Nucleus accumbens (tissue), 56 donors: Measurements from ENCODE around the gene ANTKMT.
A peak's percentile ranks its signal among the peaks of the same experiment; 100 is the strongest.

ENCODE experiments used
- DNase-seq, 56 donors: peaks; one replicate each; lab custom pipeline; 2025; lab: John Stamatoyannopoulos, UW

The ANTKMT gene

DNA sequence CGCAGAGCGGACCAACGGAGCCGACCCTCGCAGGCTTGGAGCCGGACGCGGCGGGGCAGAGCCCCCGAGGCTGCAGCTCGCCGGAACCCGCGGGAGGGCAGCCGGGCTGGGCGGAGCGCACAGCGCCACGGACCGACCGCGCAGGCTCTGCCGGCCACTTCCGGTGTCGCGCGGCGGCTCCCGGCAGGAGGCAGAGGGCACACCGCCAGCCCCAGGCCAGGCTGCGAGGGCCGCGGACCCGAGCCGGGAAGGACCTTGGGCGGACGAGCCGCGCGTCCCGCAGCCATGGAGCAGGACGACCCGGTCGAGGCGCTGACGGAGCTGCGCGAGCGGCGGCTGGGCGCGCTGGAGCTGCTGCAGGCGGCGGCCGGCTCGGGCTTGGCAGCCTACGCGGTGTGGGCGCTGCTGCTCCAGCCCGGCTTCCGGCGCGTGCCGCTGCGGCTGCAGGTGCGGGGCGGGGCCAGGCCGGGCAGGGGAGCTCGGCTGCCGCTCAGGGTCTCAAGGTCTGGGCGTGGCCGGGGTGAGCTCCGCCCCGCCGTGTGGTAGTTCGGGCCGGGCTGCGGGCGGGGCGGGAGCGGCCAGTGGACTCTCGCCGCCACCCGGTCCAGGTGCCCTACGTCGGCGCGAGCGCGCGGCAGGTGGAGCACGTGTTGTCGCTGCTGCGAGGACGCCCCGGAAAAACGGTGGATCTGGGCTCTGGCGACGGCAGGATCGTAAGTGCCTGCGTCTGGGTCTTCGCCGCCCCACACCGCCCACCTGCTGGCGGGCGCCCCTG is at the start of gene ANTKMT:
Gene ANTKMT (plus strand): TSS at position 157 of the 775 bp plus-strand sequence. CDS start 129 bp downstream, at position 286.
- DNase-seq = peak in 52 of 56 donors; percentile 28 to 85 (median 72)

DNA sequence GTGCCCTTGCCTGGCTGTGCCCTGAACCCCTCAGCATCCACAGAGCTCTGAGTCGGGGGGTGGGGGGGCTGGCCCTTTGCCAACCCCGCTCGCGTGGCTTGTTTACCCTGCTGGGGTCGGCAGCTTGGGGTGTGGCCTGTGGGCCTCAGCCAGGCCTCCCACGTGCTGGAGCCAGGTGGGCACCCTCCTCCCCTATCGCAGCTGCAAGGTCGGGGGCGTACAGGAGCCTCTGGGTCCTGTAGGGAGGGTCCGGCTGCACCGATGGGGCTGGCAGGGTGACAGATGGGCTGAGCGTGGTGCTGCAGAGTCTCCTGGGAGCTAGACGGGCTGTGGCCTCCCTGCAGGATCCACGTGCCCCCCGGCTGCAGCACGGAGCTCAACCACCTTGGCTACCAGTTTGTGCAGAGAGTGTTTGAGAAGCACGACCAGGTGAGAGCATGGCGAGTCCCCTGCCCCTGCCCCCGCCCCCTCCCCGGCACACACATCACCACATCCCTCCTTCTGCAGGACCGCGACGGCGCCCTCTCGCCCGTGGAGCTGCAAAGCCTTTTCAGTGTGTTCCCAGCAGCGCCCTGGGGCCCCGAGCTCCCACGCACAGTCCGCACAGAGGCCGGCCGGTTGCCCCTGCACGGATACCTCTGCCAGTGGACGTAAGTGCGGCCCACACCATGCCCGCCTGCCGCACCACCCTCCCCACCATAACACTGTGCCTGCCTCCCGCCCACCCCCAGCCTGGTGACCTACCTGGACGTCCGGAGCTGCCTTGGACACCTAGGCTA is 49.4 kb upstream of the ANTKMT start:
- no peak for DNase-seq

DNA sequence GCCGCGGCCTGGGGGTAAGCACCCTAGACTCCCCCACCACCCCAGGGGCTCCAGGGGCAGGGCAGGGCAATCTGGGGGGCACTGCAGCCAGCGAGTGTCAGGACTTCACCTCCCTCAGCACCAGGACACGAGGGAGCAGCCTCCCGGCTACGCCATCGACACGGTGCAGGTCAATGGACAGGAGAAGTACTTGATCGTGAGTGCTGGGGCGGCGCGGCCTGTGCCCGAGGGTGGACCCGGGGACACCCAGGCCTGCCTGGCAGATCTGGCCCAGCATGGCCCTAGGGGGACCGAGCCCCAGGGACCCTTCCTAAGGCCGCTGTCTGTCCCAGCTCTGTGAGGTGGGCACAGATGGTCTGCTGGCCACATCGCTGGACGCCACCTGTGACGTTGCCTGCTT is 48.6 kb upstream of the ANTKMT start:
- no peak for DNase-seq

DNA sequence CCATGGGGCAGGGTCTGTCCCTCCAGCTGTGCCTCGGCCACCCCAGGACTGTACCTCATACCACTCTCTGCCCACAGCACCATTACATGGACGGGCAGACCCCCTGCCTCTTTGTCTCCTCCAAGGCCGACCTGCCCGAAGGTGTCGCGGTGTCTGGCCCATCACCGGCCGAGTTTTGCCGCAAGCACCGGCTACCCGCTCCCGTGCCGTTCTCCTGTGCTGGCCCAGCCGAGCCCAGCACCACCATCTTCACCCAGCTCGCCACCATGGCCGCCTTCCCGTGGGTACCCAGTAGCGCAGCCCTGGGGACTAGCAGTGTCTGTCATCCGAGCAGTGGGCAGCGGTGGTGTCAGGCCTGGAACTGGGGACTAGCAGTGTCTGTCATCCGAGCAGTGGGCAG is 48.1 kb upstream of the ANTKMT start:
- no peak for DNase-seq

DNA sequence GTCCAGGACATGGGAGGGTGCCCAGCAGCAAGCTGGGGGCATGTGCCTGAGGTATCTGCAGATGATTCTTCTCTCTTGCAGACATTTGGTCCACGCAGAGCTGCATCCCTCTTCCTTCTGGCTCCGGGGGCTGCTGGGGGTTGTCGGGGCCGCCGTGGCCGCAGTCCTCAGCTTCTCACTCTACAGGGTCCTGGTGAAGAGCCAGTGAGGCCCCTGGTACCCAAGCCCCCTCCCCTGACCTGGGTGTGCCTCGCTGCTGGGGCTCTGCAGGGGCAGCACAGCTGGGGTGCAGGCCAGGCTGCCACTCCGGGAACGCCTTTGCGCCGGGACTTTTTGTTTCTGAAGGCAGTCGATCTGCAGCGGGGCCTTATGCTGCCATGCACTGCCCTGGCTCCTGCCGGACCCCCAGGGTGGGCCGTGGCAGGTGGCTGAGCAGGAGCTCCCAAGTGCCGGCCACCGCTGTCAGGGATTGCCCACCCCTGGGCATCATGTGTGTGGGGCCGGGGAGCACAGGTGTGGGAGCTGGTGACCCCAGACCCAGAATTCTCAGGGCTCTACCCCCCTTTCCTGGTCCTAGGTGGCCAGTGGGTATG is 47.5 kb upstream of the ANTKMT start:
- DNase-seq = no peak

DNA sequence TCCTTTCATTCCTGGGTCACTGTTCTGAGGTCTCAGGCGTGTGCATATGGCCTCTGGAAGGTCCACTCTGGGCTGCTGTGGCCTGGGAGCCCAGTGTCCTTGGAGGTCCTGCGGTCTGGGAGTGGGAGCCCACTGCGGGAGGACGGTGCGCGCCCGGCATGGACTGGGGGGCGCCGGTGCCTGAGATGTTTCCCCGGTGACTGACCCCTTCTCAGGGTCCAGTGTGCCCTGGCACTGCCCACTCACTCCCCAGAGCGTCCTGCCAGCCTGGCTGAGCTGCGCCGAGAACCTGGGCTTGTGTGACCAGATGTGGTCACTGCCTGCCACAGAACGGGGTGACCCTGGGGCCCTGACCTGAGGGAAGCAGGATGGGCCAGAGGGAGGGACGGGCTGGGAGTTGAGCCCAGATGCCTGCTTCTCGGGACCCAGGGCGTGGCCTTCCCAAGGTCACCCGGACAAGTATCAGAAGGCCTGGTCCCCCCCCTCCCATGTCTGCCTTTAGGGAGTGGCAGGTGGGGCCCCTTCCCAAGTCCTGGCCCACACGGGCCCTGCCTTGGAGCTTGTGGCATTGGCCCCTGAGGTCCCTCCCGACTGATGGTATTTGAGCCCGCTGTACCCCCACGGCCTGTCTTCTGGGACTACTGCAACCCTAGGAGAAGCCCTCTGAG is 46.6 kb upstream of the ANTKMT start:
- DNase-seq = no peak

- DNase-seq = peak in 30 of 56 donors; percentile 7 to 76 (median 32)
Measured at GRCh38 chr16:674968-675883, 45.7 kb upstream of the ANTKMT start, which contains the start of gene RHBDL1. Gene RHBDL1 (plus strand): TSS chr16:675671. CDS start chr16:675791, 120 bp downstream.

- peak in 3 of 56 donors; percentile 27 to 44 (median 31) for DNase-seq
Measured at GRCh38 chr16:675884-676564, 44.9 kb upstream of the ANTKMT start.

DNA sequence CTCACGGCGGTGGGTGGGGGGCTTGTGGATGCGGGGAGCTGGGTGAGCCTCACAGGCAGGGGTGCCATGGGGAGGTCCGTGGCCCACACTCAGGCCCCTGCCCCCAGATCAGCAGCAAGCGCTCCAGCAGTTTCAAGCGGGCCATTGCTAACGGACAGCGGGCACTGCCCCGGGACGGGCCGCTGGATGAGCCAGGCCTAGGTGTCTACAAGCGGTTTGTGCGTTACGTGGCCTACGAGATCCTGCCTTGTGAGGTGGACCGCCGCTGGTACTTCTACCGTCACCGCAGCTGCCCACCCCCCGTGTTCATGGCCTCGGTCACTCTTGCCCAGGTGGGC is 44.4 kb upstream of the ANTKMT start:
- DNase-seq = no peak

GRCh38 chr16:676913-677312 is 44.0 kb upstream of the ANTKMT start:
- DNase-seq = no peak

DNA sequence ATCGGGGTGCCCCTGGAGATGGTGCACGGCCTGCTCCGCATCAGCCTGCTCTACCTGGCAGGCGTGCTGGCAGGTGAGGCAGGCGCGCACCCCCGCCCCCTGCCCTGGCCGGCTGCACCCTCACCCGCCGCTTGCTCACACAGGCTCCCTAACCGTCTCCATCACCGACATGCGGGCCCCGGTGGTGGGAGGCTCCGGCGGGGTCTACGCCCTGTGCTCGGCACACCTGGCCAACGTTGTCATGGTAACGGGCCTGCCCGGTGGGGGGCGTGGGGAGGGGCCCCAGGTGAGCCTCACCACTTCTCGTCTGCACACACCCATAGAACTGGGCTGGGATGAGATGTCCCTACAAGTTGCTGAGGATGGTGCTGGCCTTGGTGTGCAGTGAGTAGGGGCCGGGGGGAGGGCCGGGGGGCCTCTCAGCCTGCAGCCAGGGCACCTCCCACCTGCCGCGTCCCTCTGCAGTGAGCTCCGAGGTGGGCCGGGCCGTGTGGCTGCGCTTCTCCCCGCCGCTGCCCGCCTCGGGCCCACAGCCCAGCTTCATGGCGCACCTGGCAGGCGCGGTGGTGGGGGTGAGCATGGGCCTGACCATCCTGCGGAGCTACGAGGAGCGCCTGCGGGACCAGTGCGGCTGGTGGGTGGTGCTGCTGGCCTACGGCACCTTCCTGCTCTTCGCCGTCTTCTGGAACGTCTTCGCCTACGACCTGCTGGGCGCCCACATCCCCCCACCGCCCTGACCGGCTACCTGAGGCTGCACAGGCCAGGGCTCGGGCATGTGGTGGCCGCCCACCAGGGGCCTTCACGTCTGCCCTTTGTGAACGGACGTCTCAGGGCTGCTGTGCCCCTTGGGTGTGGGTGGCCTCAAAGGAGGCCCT is 43.4 kb upstream of the ANTKMT start:
- DNase-seq = no peak

DNA sequence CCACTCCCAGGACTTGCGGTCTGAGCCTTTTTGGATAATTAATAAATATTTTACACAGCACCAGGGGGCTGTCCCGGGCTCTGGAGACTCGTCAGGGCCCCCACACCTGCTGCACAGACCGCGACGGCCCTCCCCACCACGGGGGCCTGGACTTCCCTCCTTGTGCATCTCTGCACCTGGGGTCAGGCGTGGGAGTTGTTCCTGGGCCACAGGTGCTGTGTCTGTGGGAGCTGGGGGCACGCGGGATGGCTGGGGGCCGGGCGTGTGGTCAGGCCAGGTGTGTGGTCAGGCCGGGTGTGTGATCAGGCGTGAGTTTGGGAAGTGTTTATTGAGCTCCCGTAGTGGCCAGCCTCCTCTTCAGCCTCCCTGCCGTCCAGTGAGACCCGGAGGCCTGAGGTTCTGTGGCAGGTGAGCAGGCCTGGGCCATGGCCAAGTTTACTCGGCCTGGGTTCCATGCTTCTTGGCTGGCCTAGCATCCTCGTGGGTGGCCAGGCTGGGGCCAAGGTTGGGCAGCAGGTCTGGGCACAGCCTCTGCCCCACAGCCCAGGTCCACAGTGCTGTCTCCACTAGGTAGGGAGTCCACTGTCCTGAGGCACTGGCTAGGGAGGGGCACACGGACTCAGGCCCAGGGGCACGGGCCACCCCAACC is 42.6 kb upstream of the ANTKMT start:
- DNase-seq = no peak

GRCh38 chr16:678858-679813 is 41.8 kb upstream of the ANTKMT start:
- DNase-seq = peak in 43 of 56 donors; percentile 32 to 79 (median 64)

GRCh38 chr16:679814-680624 is 40.9 kb upstream of the ANTKMT start, which contains the start of gene STUB1:
Gene STUB1 (plus strand): TSS chr16:680410. CDS start chr16:680526, 116 bp downstream.
- peak; percentile 50 to 97 (median 90) for DNase-seq

GRCh38 chr16:680625-680945 is 40.4 kb upstream of the ANTKMT start:
- DNase-seq = no peak
